HCT116 (cell line): ENCODE measurements around the gene NHERF1. TPM values are rescaled to one million over a fixed set of nuclear protein-coding genes. Genes with fewer than 3 reads are reported as not detected.

ENCODE experiments used
- ATAC-seq: fragments of 200-7000 bp; cut with Tn5 transposase; 2 replicates; pipeline ENCODE4 v1.9.1; 2020; ENCODE audit warnings: mild to moderate bottlenecking, moderate library complexity
- BruUV-seq: library from RNA; stranded (reverse); fragments of 400-500 nt; replicated peaks from 2 replicates; lab custom pipeline; 2021; lab: Mats Ljungman, UMichigan
- CTCF ChIA-PET: fragments of 300-600 bp; sonication (Branson Sonifier 250); formaldehyde crosslinking; loops from one replicate; lab custom pipeline; 2021; ENCODE audit warnings: antibody characterized with exemption; lab: Charles Lee
- POLR2A ChIA-PET: fragments of 300-600, 350-600 bp; sonication (Branson Sonifier 250); formaldehyde crosslinking; loops from one replicate; lab custom pipeline; 2021; ENCODE audit warnings: antibody characterized with exemption; lab: Charles Lee
- RAD21 ChIA-PET, 2 experiments: fragments of 300-600 bp; sonication (Branson Sonifier 250); formaldehyde crosslinking; loops; one replicate each; lab custom pipeline; 2023; ENCODE audit warnings: low total read pairs in 2 of 2; ENCODE audit not compliant: uncharacterized antibody in 2 of 2, unreplicated experiment in 2 of 2, low non-redundant PET in 1 of 2; lab: Charles Lee
- DNase-seq: peaks from one replicate; pipeline ENCODE4 v3.0.0-alpha.2; 2010; ENCODE audit warnings: low read depth, low spot score
- H2AFZ ChIP-seq: fragments of 200-600 bp; shearing (Covaris generic), sonication (generic); 2 replicates; pipeline ENCODE4 v1.6.1; 2017; ENCODE audit warnings: low read depth, mixed run types, mixed read lengths, antibody characterized with exemption, low read length; ENCODE audit not compliant: poor library complexity, severe bottlenecking
- H3K27ac ChIP-seq: 2 replicates; pipeline ENCODE4 v1.5.1; 2012; ENCODE audit warnings: low read depth, low read length
- H3K27me3 ChIP-seq: fragments of 200-600 bp; sonication (generic); 2 replicates; pipeline ENCODE4 v1.6.1; 2016; ENCODE audit warnings: mixed run types, low read length, mixed read lengths; ENCODE audit not compliant: insufficient read depth
- H3K36me3 ChIP-seq, 2 experiments: fragments of 200-500 bp in 1 of 2; fragments of 200-600 bp in 1 of 2; sonication (Bioruptor generic) in 1 of 2; sonication (generic) in 1 of 2; 2 replicates each; pipeline versions ENCODE4 v1.5.1 to v1.6.1; 2014 to 2016; ENCODE audit warnings: low read length in 2 of 2, inconsistent platforms in 1 of 2, mixed read lengths in 1 of 2, mixed run types in 1 of 2; ENCODE audit not compliant: insufficient read depth in 2 of 2, control insufficient read depth in 1 of 2
- H3K4me1 ChIP-seq, 2 experiments: fragments of 200-600 bp in 1 of 2; sonication (generic) in 1 of 2; 2 replicates each; pipeline versions ENCODE4 v1.5.1 to v1.6.1; 2012 to 2017; ENCODE audit warnings: low read length in 2 of 2, inconsistent platforms in 1 of 2, mild to moderate bottlenecking in 1 of 2, mixed read lengths in 1 of 2, mixed run types in 1 of 2, moderate library complexity in 1 of 2; ENCODE audit not compliant: insufficient read depth in 2 of 2, control insufficient read depth in 1 of 2
- H3K4me2 ChIP-seq: fragments of 200-600 bp; sonication (generic); 2 replicates; pipeline ENCODE4 v1.6.1; 2017; ENCODE audit warnings: mixed run types, low read length, mixed read lengths
- H3K4me3 ChIP-seq, 2 experiments: fragments of 200-600 bp in 1 of 2; sonication (generic) in 1 of 2; replicated peaks in 1 of 2; 2 replicates each; pipeline ENCODE4 v1.5.1; 2011 to 2016; ENCODE audit warnings: low read length in 2 of 2, control low read depth in 1 of 2, low read depth in 1 of 2, mild to moderate bottlenecking in 1 of 2, mixed read lengths in 1 of 2, mixed run types in 1 of 2
- H3K79me2 ChIP-seq: fragments of 200-600 bp; sonication (generic); 2 replicates; pipeline ENCODE4 v1.6.1; 2017; ENCODE audit warnings: mild to moderate bottlenecking, mixed run types, low read length, moderate library complexity, mixed read lengths; ENCODE audit not compliant: insufficient read depth
- H3K9ac ChIP-seq: fragments of 200-600 bp; sonication (generic); 2 replicates; pipeline ENCODE4 v1.6.1; 2016; ENCODE audit warnings: low read length, mixed read lengths
- H3K9me2 ChIP-seq: fragments of 200-600 bp; sonication (generic), shearing (Covaris generic); 2 replicates; pipeline ENCODE4 v1.6.1; 2017; ENCODE audit warnings: mixed run types, mild to moderate bottlenecking, moderate library complexity; ENCODE audit not compliant: insufficient read depth
- H3K9me3 ChIP-seq, 2 experiments: fragments of 200-500 bp in 1 of 2; fragments of 200-600 bp in 1 of 2; sonication (Bioruptor generic) in 1 of 2; sonication (generic) in 1 of 2; 2 replicates each; pipeline ENCODE4 v1.6.1; 2014 to 2017; ENCODE audit warnings: low read length in 2 of 2, mixed read lengths in 2 of 2, inconsistent platforms in 1 of 2, low read depth in 1 of 2, mild to moderate bottlenecking in 1 of 2, mixed run types in 1 of 2, moderate library complexity in 1 of 2; ENCODE audit not compliant: control insufficient read depth in 1 of 2, insufficient read depth in 1 of 2
- H4K20me1 ChIP-seq: fragments of 200-600 bp; sonication (generic), shearing (Covaris generic); 2 replicates; pipeline ENCODE4 v1.6.1; 2017; ENCODE audit warnings: mixed run types, mild to moderate bottlenecking, moderate library complexity; ENCODE audit not compliant: insufficient read depth
- CBX3 ChIP-seq: IDR thresholded peaks from 2 replicates; pipeline ENCODE4 v1.6.1; 2012; ENCODE audit warnings: low read depth
- CTCF ChIP-seq, 3 experiments: fragments of 200-600 bp in 1 of 3; sonication (generic) in 1 of 3; IDR thresholded peaks in 2 of 3; conservative IDR thresholded peaks in 1 of 3; 2 replicates each; pipeline ENCODE4 v1.5.1; 2012 to 2017; ENCODE audit warnings: low read depth in 2 of 3, low read length in 2 of 3, antibody characterized with exemption in 1 of 3, borderline replicate concordance in 1 of 3, control low read depth in 1 of 3, mild to moderate bottlenecking in 1 of 3, mixed read lengths in 1 of 3, mixed run types in 1 of 3, moderate library complexity in 1 of 3; ENCODE audit not compliant: insufficient read depth in 1 of 3
- ELF1 ChIP-seq: IDR thresholded peaks from 2 replicates; pipeline ENCODE4 v1.6.1; 2012; ENCODE audit warnings: low read depth, borderline replicate concordance
- FOSL1 ChIP-seq: IDR thresholded peaks from 2 replicates; pipeline ENCODE4 v1.6.1; 2012; ENCODE audit warnings: low read depth
- RAD21 ChIP-seq: IDR thresholded peaks from 2 replicates; pipeline ENCODE4 v1.6.1; 2012; ENCODE audit warnings: low read depth, mild to moderate bottlenecking
- SRF ChIP-seq: IDR thresholded peaks from 2 replicates; pipeline ENCODE4 v1.6.1; 2012; ENCODE audit warnings: low read depth
- ZNF274 ChIP-seq: fragments of 200-500 bp; sonication (Bioruptor generic); IDR thresholded peaks from 2 replicates; pipeline ENCODE4 v1.6.1; 2014; ENCODE audit warnings: mild to moderate bottlenecking, low read depth, low read length, inconsistent platforms
- intact Hi-C: fragments of 100-400 bp; cut with micrococcal nuclease; formaldehyde crosslinking; loops from 2 replicates; pipeline ENCODE4 v1.10.0; 2022
- total RNA-seq: library from RNA; stranded (reverse); gene quantifications from one replicate; pipeline ENCODE4 v1.2.1, GENCODE V29; 2021; ENCODE audit not compliant: unreplicated experiment

The NHERF1 gene
- total RNA-seq, 1 experiment from 2014 or later: 129 TPM

DNA sequence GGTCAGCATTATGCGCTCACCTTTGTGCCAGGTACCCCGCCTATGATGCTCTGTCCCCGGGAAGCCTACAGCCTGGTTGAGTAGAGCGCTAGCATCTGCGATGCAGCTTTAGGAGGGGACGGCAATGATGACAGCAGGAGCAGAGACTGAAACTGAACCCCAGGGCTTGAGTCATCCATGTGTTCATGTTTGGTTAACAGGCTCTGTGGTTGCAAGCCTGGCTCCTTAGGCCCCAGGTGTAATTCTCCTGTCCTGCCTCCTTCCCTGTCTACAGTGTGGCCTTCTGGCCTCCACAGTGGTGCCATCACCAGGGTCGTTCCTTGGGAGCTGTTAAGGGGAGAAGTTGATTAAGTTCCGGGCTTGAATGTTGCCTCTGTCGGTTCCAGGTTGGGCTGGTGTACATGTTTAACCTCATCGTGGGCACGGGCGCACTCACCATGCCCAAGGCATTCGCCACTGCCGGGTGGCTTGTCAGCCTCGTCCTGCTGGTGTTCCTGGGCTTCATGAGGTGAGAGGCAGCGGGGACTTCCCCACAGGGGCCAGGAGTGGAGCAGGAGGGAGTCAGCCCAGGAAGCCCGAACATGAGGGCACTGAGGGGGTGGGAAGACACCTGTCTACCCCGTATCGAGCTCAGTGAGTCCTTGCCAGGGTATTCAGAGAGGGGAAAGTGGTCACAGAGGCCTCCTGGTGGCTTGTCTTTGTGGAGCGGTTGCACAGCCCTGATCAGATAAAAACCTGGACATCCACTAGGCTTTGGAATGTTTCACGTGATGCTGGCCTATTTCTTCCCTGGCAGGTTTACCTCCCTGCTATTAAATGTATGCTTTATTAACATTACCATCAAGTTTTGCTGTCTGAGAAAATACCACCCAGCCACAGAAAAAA, 36.9 kb downstream of the NHERF1 start:
- Histone ChIP-seq H3K4me3 (no peak overlapping the region), H3K9ac (no peak overlapping the region), H2AFZ (no peak overlapping the region), H3K4me1 (no peaks in the 10 kb centered on the region), H3K4me2 (no peak overlapping the region), H3K79me2 (peaks cover 5% of the 10 kb centered on the region; the same call in 1 of the 2 replicates), H3K9me2 (no peaks in the 10 kb centered on the region), H3K27ac (no peak overlapping the region), H3K27me3 (no peaks in the 10 kb centered on the region), H4K20me1 (no peaks in the 10 kb centered on the region), H3K9me3 (no peaks in the 10 kb centered on the region), H3K36me3 (peaks cover 0 to 2% of the 10 kb centered on the region in 2 experiments; a peak in 2 of 4 replicates)
- TF ChIP-seq ZNF274: no peak
- TF ChIP-seq CTCF (IDR thresholded peaks at IDR 0.05 in 2 of 3, conservative IDR thresholded peaks at IDR 0.05 in 1 of 3; ENCODE audit: borderline replicate concordance in 1 of 3, insufficient read depth in 1 of 3, low read depth in 2 of 3, low read length in 2 of 3): peak in 2 of 3 experiments; percentile 22 to 23; a peak in 2 of 6 replicates
- ATAC-seq: no peak
- no TSS peak for BruUV-seq
- ChIA-PET POLR2A (no interaction called here), CTCF (interaction anchor here (1.0 kb wide), 2 partner anchors 57 to 128 kb away, joined by 3 to 5 read pairs; no protein-coding TSS in a partner anchor), RAD21 (no interaction called here)
- DNase-seq: no peak
- intact Hi-C loops: no loop called here

DNA sequence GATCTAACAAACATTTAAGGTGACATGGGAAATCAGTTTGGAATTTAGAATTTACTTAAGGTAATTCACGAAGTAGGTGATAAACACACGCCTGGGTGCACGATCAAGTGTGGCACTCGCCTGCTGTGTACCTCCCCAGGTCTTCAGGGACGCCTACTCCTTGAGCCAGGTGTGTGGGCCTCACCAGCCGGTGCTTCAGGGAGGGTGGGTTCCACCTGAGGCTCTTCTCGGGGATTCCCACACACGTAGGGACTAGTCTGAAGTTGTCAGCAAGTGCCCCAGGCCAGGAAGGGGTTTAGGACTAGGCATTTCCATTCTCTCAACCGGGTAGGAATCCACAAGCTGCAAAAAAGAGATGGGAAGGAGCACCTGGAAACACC, 37.5 kb downstream of the NHERF1 start:
- POLR2A ChIA-PET: no interaction called here
- Histone ChIP-seq H3K9me3 (no peaks in the 10 kb centered on the region), H3K9me2 (no peaks in the 10 kb centered on the region), H2AFZ (no peak overlapping the region), H3K4me3 (no peak overlapping the region), H3K36me3 (peaks cover 0 to 2% of the 10 kb centered on the region in 2 experiments; a peak in 2 of 4 replicates), H3K79me2 (peaks cover 5% of the 10 kb centered on the region; the same call in 1 of the 2 replicates), H3K4me1 (no peaks in the 10 kb centered on the region), H3K4me2 (no peak overlapping the region), H3K27me3 (no peaks in the 10 kb centered on the region), H3K9ac (no peak overlapping the region), H3K27ac (no peak overlapping the region), H4K20me1 (no peaks in the 10 kb centered on the region)
- no TSS peak for BruUV-seq
- ATAC-seq (no peak), DNase-seq (no peak)
- RAD21 ChIA-PET: no interaction called here
- TF ChIP-seq CBX3 (no peak), RAD21 (no peak), FOSL1 (no peak), ELF1 (no peak), SRF (no peak)
- CTCF ChIA-PET: interaction anchor here (1.0 kb wide), 2 partner anchors 56 to 128 kb away, joined by 3 to 5 read pairs; no protein-coding TSS in a partner anchor
- intact Hi-C loops: no loop called here
